HG02970 (cell line): ENCODE results near the gene TMOD1.
"Not testable (repeated sequence)": the region's sequence is repeated elsewhere in the genome, so short reads cannot be mapped to it uniquely, and the experiment has no call there.

Experiments used
- ATAC-seq: cut with Tn5 transposase; IDR thresholded peaks from one replicate; pipeline ENCODE4 v1.9.1; 2021; ENCODE audit warnings: mild to moderate bottlenecking, moderate library complexity, moderate number of reproducible peaks; ENCODE audit not compliant: unreplicated experiment, low FRiP score

TMOD1 gene

GRCh38 chr9:97584778-97585177 is 83.3 kb downstream of the TMOD1 start:
- not testable (repeated sequence) for ATAC-seq

GRCh38 chr9:97586909-97587308 is 85.4 kb downstream of the TMOD1 start:
- not testable (repeated sequence) for ATAC-seq

DNA sequence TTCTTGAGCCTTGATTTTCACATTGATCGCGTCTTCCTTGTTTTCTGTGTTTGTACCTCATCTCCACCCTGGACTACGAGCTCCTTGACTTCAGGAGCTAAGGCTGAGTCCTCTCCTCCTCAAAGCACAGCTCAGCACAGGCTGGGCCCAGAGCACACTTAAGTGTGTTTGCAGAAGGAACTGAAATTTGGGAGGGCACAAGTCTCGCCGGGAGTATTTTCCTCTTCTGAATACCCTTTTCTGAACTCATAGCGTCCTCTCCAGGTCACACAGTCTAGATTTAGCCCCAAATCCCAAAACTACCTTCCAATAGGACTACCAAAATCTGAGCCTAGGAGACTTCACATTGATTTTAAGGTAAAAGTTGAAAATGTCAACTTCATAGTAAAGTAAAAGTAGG is 90.1 kb downstream of the TMOD1 start:
- ATAC-seq, result no peak

DNA sequence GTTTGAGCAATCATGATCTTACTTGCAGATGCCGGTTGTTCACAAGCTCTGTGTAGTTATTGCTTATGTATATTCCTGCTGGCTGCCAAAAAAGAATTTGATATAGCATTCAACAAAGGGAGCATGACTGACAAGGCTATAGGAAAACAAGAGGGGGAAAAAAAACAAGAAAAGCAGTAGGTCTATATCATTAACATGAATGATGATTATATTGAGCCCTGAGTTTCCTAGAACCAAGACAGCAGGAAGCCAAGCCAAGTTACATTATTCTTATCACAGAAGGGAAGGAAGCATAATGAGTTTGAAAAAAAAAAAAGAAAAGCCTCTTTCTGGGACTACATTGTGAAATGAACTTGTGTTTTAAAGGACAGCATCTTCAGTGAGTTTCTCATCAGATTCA is 90.7 kb downstream of the TMOD1 start:
- no peak for ATAC-seq

GRCh38 chr9:97593960-97594359 is 92.5 kb downstream of the TMOD1 start:
- ATAC-seq, result no peak

DNA sequence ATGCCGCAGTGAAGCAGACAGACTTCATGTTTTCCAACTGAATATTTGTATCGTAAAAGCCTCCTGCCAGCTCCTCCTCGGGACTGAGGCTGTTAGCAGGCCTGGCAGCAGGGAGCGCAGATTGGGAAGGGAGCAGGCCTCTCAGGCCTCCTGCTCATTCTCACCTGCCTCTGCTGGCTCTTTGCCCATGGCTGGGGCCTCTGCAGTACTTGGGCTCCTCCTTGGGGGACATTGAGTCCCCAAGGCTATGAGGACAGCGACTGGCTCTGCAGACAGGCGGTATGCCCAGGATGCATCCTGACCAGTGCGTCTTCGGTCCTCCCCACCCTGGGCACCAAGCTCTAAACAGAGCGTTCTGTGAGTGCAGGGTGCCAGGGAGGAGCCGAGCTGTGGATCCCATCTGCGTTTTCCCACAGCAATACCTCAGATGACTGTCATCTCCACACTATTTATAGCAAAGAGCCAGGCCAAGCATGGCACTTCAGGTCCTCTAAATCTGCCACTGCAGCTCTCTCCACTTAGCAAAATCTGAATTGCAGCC is 93.0 kb downstream of the TMOD1 start:
- no peak for ATAC-seq

DNA sequence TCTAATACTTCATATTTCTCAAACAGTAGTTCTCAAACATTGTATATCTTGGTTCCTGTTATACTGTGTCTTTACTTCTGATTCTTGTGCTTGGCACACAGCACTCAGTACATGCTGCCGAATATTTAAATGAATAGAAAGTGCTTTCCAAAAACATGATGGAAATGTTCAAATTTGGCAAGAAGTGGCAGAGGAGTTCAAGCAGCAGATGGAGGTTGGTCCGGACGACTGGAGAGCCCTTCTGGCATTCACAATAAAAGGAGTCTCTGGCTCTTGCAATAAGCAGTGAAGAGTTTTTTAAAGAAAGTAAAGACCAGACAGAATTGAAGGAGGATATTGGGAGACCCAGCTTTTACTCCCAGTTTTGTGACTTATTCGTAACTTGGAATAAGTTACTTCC is 95.4 kb downstream of the TMOD1 start:
- no peak for ATAC-seq

GRCh38 chr9:97598461-97599288 is 97.2 kb downstream of the TMOD1 start:
- peak; percentile 77 for ATAC-seq

DNA sequence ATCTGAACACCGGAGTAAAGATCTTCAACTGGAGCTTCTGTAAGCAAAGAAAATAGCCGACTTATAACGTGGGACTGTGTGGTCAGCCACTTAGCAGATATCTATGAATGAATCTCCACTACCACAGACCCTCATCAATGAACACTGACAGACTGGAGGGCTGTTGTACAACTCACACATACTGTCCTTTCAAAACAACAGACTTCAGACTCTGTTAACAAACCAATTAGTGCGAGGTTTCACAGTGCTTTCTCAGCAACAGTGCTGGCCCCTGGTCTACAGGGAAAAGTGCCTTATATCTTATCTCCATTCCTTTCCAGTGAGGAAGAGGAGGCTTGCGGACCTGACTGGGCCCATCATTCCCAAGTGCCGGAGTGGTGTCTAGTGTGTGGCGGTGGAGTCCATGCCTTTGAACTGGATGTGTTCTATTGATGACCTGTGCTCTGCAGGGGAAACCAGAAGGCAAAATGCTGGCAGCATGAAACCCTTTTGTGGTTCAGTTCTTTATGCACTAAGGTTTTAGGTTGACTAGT is 97.9 kb downstream of the TMOD1 start:
- no peak for ATAC-seq

DNA sequence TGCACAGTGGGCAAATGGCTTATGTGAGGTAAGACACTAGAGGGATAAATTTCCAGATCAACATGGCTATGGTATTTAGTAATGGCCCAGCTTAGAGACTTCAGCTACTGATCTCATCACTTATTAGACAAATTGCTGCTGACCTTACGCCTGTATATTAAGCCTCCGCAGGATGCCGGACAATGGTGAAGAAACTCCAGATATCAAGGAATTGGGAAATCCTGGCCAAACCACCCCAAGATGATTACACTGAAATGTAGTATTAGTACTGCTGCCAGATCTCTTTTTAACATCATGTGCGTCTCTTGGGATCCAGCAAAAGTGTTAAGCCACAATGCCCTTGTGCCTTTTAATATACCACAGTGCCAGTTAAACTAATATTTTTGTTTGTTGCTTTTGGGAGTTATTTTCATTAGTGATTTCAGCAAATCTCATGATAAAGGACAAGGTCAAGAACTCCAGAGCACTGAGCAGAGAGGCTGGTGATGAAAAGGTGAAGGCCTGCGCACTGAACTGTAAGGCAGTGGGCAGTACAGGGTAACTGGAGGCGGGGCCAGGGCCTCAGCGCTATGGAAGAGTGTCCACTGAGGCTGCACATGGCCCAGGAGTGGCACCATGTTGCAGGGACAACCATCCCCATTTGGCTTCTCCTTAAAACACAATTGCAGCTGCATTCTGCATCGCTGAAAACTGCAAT is 99.2 kb downstream of the TMOD1 start:
- no peak for ATAC-seq

DNA sequence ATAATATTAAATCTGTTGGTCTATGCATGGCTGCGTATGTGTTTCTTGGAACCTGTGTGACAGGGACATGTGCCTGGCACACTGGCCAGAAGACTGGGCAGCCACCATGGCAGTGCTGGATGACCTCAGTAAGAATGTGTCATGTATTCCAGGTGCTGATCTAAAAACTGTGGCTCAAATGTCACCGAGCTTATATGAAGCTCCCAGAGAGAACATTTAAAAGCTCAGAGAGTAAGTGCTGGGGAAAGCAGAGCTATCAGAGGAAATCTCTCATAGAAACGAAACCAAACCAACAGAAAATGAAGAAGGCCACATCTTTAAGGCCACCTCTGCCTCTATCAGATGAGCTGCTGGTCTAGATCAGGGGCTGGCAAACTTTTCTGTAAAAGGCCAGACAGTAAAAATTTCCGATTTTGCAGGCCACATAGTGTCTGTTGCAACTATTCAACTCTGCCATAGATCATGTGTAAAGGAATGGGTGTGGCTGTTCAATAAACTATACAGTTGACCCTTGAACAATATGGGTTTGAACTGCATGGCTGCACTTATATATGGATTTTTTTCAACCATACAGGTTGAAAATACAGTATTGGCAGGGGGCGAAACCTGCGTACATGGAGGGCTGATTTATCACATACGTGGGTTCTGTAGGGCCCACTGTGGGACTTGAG is 99.9 kb downstream of the TMOD1 start:
- no peak for ATAC-seq

GRCh38 chr9:97602430-97602829 is 101.0 kb downstream of the TMOD1 start:
- ATAC-seq, result no peak

DNA sequence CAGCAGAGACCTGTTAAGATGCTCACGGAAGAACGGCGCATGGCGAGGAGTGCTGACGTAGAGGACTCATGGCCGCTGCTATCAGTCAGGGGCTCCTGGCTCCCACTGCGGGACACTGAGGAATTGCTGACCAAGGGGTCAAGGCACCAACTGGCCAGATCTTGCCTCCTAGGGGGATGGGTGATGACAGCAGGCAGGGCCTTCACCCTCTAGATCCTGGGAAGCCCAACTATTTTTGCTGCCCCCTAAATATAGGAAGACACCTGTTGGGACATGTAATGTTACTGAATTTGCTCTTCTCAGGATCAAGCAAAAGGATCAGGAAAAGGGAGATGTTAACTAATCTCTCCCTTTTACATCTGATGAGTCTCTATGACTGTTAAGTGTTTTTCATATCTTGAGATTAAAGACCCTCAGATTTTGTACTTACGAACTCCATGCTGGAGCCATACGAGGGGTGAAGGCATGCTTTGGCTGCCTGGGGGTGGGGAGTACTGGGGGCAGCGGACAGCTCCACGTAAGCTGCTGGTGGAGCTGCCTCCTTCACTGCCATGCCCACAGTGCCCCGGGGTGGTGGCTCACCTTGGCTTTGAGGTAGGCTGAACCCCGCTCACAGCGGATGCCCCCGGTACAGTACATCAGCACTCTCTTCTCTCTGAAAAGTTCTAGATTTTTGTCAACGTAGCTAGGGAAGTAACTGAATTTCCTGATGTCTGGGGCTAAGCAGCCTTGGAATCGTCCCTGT is 103.6 kb downstream of the TMOD1 start:
- no peak for ATAC-seq

GRCh38 chr9:97615439-97616072 is 114.1 kb downstream of the TMOD1 start:
- no peak for ATAC-seq

- ATAC-seq, result no peak
Observed at GRCh38 chr9:97617939-97618416, 116.5 kb downstream of the TMOD1 start.

DNA sequence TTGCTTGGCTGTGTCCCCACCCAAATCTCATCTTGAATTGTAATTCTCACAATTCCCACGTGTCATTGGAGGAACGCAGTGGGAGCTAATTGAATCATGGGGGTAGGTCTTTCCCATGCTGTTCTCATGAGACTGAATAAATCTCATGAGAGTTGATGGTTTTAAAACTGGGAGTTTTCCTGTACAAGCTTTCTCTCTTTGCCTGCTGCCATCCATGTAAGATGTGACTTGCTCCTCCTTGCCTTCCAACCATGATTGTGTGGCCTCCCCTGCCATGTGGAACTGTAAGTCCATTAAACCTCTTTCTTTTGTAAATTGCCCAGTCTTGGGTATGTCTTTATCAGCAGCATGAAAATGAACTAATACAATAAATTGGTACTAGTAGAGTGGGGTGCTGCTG is 118.6 kb downstream of the TMOD1 start:
- not testable (repeated sequence) for ATAC-seq

- not testable (repeated sequence) for ATAC-seq
Observed at GRCh38 chr9:97622483-97622882, 121.0 kb downstream of the TMOD1 start.

- no peak for ATAC-seq
Observed at GRCh38 chr9:97623946-97624345, 122.5 kb downstream of the TMOD1 start.

DNA sequence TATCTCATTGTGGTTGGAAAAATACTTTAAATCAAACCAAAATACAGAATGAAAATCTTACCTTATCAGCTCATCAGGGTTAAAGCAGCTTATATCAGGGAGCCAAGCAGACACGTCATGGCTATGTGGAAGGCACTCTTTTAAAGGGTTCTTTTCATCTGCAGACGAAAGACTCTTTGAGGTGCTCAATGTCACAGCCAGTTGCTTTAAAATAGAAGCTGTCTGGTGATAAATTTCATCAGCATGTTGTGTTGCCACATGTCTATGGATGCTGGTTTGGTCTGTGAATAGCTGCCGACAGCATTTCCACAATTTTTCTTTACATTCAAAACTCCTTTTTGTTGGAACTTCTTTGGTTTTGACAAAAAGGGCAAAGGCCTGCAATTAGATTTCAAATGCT is 124.2 kb downstream of the TMOD1 start:
- no peak for ATAC-seq

DNA sequence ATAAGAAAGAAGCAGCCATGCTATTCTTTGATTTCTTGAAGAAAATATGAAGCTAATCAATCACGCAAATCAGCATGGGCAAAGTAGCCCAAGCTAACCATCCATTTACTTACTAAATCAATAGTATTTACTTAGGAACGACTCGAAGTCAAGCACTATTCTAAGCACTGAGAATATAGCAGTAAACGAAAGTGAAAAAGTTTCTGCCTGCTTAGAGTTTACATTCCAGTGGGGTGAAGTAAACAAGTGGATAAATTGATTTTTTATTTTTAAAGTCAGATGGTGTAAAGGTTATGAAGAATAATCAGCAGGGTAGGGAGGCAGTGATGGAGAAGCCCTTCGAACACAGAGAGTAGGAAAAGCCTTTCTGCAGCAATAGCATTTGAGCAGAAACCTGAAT is 126.2 kb downstream of the TMOD1 start:
- no peak for ATAC-seq
